ENCODE measurements around the gene DNAH17. TPM values are rescaled to one million over a fixed set of nuclear protein-coding genes. Genes with fewer than 3 reads are reported as not detected.

The DNAH17 gene
- total RNA-seq, 1 experiment from 2014 or later: 0.11 TPM

- BruUV-seq (replicated peaks): no TSS peak
- peaks cover 19% of the 10 kb centered on the region for H3K36me3 ChIP-seq (ENCODE audit: insufficient read depth, low read length, poor library complexity, severe bottlenecking)
- CTCF ChIA-PET: no interaction called here
Observed at GRCh38 chr17:78406920-78407319, 170.3 kb downstream of the DNAH17 start.

GRCh38 chr17:78406396-78406795 is 170.8 kb downstream of the DNAH17 start:
- Histone ChIP-seq H3K4me1 (ENCODE audit: insufficient read depth, low read length, poor library complexity, severe bottlenecking) (no peaks in the 10 kb centered on the region), H3K27ac (ENCODE audit: low read depth, low read length, poor library complexity, severe bottlenecking) (no peak overlapping the region), H3K4me3 (ENCODE audit: low read depth, low read length, poor library complexity, severe bottlenecking) (no peak overlapping the region), H3K9me3 (ENCODE audit: low read depth, low read length, poor library complexity, severe bottlenecking) (no peaks in the 10 kb centered on the region), H3K27me3 (replicated peaks; ENCODE audit: insufficient read depth, low read depth, low read length, poor library complexity) (no peaks in the 10 kb centered on the region), H3K36me3 (ENCODE audit: insufficient read depth, low read length, poor library complexity, severe bottlenecking) (peaks cover 23% of the 10 kb centered on the region)
- TF ChIP-seq CTCF (conservative IDR thresholded peaks at IDR 0.05; ENCODE audit: low read depth, low read length) (no peak), EZH2 (IDR thresholded peaks at IDR 0.05; ENCODE audit: borderline replicate concordance, low read depth, low read length, poor library complexity, severe bottlenecking) (no peak)
- no peak for DNase-seq (ENCODE audit: low spot score)
- ChIA-PET POLR2A (ENCODE audit: low non-redundant PET) (no interaction called here), CTCF (no interaction called here)
- BruUV-seq (replicated peaks): no TSS peak
- intact Hi-C loops (cut with micrococcal nuclease; ENCODE audit: unreplicated experiment): no loop called here

More at GRCh38 chr17:78406920-78407319, 170.3 kb downstream of the DNAH17 start:
- H3K4me1 ChIP-seq (ENCODE audit: insufficient read depth, low read length, poor library complexity, severe bottlenecking): no peaks in the 10 kb centered on the region
- no peak for TF ChIP-seq CTCF (conservative IDR thresholded peaks at IDR 0.05; ENCODE audit: low read depth, low read length)
- TF ChIP-seq EZH2 (IDR thresholded peaks at IDR 0.05; ENCODE audit: borderline replicate concordance, low read depth, low read length, poor library complexity, severe bottlenecking): no peak
- intact Hi-C loops (cut with micrococcal nuclease; ENCODE audit: unreplicated experiment): no loop called here
- POLR2A ChIA-PET (ENCODE audit: low non-redundant PET): no interaction called here
- no peak overlapping the region for H3K27ac ChIP-seq (ENCODE audit: low read depth, low read length, poor library complexity, severe bottlenecking)
- no peaks in the 10 kb centered on the region for H3K27me3 ChIP-seq (replicated peaks; ENCODE audit: insufficient read depth, low read depth, low read length, poor library complexity)
- H3K9me3 ChIP-seq (ENCODE audit: low read depth, low read length, poor library complexity, severe bottlenecking): no peaks in the 10 kb centered on the region
- no peak for DNase-seq (ENCODE audit: low spot score)
- H3K4me3 ChIP-seq (ENCODE audit: low read depth, low read length, poor library complexity, severe bottlenecking): no peak overlapping the region

GRCh38 chr17:78403822-78404221 is 173.4 kb downstream of the DNAH17 start:
- POLR2A ChIA-PET (ENCODE audit: low non-redundant PET): no interaction called here
- H3K4me3 ChIP-seq (ENCODE audit: low read depth, low read length, poor library complexity, severe bottlenecking): no peak overlapping the region
- TF ChIP-seq CTCF (conservative IDR thresholded peaks at IDR 0.05; ENCODE audit: low read depth, low read length) (no peak), EZH2 (IDR thresholded peaks at IDR 0.05; ENCODE audit: borderline replicate concordance, low read depth, low read length, poor library complexity, severe bottlenecking) (no peak)
- intact Hi-C loops (cut with micrococcal nuclease; ENCODE audit: unreplicated experiment): no loop called here
- H3K4me1 ChIP-seq (ENCODE audit: insufficient read depth, low read length, poor library complexity, severe bottlenecking): no peaks in the 10 kb centered on the region
- H3K36me3 ChIP-seq (ENCODE audit: insufficient read depth, low read length, poor library complexity, severe bottlenecking): peaks cover 44% of the 10 kb centered on the region
- BruUV-seq (replicated peaks): no TSS peak
- CTCF ChIA-PET: no interaction called here
- no peak for DNase-seq (ENCODE audit: low spot score)
- no peaks in the 10 kb centered on the region for H3K9me3 ChIP-seq (ENCODE audit: low read depth, low read length, poor library complexity, severe bottlenecking)
- H3K27ac ChIP-seq (ENCODE audit: low read depth, low read length, poor library complexity, severe bottlenecking): no peak overlapping the region
- H3K27me3 ChIP-seq (replicated peaks; ENCODE audit: insufficient read depth, low read depth, low read length, poor library complexity): no peaks in the 10 kb centered on the region
